HPDE6-E6E7 (cell line): ENCODE results near the gene SIDT1.

Experiments
- DNase-seq: peaks from one replicate; pipeline ENCODE4 v3.0.0; 2011; ENCODE audit warnings: missing footprints; ENCODE audit errors: extremely low spot score

SIDT1 gene

DNA sequence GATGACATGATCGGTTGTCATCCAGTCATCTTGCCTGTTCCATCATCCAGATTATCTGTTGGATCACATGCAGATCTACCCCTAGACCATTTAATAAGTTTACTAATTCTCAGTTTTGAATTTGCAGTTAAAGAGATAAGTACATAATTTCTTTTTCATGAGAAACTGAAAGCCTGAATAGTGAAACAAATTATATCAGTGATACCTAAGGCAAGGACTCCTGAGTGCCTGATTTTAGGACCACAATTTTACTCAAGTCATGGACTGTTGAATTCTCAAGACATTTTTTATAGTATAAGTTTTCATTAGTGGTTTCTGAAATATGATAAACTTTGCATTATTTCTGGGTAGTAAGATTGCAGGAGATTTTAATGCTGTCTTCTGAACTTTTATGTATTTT lies 13.2 kb downstream of the SIDT1 start:
- no peak for DNase-seq

DNA sequence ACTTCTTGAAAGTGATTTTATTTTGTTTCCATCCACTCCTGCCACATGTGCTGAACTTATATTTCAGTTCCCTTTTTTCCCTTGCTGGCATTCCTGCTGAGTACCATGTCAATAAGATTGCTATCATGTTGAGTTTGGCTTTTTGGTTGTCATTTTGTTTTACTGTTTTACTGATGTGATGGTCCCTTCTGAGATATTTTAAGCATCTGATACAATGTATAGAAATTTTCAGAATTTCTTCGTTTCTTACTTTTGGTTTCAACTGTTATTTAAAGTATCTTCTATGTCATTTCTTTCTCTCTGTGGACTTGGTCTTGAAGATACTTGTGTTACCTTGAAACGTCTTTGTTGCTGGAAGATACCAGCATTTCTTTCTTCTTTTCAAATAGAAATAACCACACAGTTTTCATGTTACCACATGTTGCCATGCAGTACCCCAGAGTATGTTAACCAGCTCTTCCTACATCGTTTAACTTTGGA lies 14.1 kb downstream of the SIDT1 start:
- no peak for DNase-seq

DNA sequence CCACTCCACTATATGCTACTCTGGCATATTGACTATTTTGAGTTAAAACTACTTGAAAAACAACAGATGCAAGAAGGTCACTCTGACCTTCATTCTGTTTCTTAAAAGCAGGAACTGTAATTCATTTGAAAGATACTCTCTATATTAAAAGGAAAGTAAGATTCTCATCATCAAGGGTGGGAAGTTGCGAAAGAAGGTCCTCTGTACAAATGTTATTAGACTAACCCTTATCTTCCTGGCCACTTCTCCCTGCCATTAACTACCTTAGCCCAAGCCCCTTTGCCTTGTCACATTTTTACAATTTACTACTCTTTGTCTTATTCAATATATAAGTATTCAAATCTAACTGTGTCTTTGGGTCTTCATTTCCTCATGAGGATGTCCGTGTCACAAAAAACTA lies 16.1 kb downstream of the SIDT1 start:
- DNase-seq: no peak

DNA sequence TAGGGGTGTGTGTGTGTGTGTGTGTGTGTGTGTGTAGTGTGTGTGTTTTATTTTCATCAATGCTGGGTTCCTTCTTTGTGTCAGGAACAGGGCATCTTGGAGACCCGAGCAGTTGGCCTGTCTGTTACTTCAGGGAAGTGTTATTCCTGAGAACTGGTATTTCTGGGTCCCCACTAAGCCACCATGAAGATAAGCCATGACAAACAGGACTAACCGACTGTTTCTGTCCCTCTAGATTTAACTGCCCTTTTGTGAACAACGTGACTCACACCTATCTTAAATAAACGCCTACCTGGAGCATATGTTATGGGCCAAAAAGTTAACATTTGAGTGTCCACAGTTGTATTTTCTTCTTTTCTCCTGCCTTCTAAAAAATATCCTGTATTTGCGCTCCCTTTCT lies 19.5 kb downstream of the SIDT1 start:
- DNase-seq: no peak

DNA sequence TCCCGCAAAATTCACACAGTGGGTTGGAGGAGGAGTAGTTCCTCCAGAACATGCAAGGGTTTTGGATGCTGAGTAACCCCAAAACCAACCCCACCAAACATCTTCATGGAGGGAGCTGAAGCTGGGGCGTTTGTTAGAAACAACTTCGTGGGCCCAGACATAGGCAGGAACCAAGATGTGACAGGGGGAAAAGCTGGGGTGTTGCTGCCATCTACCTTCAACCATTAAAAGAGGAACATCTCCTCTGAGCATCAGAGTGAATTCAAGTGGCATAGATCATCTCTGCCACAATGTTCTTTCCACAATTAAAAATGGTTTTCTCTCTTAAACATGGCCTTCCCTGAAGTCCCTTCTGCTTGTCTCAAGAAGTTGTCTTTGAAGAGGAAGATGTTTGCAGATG lies 20.5 kb downstream of the SIDT1 start:
- no peak for DNase-seq

DNA sequence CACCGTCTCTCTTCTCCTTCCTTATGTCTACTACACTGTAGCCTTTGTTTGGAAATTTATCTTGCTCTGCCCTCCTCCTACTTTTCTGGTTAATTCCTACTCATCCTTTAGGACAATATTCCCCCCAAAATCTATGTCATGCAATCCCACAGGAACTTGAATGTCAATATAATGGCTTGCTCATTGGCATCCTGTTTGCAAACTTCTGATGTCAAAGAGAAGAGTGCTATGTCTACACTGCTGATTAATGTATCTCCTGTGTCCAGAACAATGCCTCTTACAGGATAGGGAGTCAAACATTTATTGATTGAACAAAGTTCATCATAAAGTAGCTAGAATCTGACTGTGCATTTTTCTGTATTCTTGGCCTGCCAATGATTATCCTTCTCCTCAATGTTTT lies 22.8 kb downstream of the SIDT1 start:
- no peak for DNase-seq

DNA sequence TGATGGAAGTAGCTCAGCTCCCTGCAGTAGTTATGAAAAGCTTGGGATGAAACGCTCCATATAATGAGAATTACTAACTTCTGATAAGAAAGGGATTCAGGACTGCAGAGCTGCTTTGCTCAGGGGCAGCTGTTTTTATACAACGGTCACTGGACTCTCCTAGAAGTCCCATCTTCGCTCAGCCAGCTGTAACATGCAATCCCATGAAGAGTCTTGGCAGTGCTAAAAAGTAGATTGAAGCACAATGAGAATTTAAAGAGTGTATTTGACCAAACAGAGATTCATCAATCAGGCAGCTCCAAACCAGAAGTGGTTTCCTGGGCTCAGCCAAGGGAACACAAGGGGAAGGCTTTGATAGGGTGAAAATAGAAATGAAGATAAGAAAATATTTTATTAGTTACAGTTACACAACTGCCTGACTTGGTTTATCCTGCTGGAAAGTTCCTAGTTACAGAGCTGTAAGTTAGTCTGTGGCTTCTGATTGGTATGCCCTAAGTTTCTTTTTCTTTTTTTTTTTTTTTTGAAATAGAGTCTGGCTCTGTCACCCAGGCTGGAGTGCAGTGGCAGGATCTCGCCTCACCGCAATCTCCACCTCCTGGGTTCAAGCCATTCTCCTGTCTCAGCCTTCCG lies 24.1 kb downstream of the SIDT1 start:
- DNase-seq: no peak

DNA sequence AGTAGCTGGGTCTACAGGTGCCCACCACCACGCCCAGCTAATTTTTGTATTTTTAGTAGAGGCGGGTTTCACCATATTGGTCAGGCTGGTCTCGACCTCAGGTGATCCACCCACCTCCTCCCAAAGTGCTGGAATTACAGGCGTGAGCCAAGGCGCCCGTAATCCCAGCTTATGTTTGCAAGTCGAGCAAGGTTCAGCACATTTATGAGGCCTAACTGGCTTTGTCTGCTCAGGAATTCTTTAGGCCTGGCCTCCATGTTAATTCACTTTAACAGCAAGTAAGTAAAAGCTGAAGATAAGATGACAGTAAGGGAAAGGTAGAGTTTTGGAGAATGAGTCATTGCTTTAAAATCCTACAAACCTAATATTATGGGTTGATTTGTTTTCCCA lies 24.6 kb downstream of the SIDT1 start:
- DNase-seq: no peak

DNA sequence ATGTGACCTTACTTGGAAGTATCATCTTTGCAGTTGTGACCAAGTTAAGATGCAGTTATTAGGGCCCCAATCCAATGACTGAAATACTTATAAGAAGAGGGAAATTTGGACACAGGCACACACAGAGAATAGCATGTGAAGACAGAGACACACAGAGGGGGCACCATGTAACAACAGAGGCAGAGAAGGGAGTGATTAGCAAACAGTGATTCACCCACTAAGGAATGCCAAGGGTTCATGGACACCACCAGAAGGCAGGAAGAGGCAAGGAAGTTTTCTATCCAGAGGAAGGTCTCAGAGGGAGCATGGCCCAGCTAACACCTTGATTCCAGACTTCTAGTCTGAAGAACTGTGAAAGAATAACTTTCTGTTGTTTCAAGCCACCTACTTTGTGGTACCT lies 25.0 kb downstream of the SIDT1 start:
- DNase-seq: no peak

DNA sequence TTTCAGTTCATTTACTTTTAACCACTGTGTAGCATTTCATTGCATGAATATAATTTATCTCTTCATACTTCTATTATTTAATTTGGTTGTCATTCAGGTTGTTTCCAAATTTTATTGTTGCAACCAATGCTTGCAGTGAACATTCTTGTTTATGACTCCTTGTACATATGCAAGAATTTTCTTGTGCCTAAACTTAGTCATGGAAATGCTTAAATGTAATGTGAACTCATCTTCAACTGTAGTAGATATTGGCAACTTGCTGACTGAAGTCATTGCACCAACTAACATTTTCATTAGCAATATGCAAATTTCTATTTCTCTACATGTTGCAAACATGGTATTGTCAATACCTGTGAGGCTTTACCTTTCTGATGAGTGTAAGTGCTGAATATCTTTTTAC lies 26.7 kb downstream of the SIDT1 start:
- DNase-seq: no peak

DNA sequence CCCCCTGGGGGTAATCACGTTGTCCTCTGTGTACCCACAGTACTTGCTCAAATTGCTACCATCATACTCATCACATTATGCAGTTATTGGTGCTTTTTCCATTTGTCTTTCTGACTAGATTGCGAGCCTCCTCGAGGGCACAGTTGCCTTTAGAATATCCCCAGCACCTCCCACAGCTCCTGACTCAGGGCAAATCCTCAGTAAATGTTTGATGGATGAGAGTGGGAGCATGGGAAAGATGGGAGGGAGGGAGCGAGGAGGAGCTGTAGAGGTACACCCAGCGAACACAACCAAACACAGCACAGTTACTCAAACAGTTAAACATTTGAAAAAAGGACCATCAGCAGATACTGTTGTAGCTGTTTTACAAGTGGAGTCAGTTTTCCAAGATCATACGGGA lies 27.9 kb downstream of the SIDT1 start:
- DNase-seq: no peak

DNA sequence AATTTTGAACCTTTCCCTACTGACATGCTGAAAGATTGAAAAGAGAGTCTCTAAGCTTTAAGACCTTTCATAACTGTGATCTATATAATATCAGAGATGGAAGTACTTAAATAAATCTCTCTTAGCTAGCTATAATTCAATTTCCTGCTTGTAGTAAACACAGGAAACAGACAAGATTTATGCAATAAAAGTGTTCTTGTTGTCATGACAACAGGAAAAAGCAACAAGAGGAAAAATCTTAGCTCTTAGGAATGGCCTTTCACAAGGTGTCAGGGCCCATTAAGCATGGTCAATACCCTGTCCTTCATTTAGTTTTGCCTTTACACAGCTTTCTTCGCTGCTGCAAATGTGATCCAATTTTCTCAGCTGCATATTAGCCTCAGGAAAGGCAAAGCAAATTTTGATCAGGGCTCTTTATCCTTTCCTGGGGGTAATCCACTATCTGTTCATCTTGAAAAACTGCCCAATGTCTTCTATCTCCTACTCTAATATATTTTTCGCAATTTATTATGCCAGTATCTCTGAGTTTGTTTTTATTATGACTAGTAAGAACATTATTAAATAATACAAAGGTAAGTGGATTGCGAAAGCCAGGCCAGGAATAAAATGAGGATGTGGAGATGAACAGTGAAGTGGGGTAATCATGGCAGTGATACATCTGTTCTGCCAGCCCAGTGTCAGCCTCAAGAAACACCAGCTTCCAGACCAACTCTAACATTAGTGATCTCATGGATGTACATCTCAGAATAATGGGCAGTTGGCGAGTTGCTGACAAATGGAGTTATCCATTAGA lies 28.7 kb downstream of the SIDT1 start:
- no peak for DNase-seq

DNA sequence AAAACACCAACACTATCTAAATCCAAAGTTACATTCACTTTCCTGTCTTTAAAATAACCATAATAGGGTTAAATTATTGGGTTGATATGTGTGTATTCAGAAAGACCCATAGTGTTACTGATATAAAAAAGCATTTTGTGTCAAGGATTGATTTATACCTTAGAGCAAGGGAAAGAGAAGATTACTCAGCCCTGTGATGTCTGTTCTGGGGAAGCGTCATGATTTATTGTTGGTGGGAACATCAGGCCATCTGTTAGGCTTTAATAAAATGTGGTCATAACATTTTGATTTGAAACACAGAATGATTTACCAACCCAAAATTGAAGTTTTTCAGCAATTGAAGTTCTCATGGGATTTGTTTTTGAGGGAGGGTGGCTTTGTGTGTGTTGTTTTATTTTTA lies 33.2 kb downstream of the SIDT1 start:
- DNase-seq: no peak

DNA sequence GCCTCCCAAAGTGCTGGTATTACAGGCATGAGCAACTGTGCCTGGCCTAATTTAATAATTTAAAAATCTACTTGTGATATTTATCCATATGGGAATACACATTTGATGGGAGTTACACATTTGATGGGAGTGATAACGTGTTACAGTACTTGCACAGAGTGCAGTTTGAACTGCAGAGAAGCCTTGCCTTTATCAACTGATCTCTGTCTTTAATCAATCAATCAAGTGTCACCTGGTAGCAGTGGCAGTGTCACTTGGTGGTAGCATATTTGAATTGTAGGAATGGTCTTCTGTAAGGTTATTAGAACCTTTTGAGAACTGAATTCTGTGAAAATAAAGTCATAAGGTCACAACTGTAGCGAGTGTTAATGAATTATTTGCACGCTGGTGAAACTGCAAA lies 37.8 kb downstream of the SIDT1 start:
- DNase-seq: no peak

DNA sequence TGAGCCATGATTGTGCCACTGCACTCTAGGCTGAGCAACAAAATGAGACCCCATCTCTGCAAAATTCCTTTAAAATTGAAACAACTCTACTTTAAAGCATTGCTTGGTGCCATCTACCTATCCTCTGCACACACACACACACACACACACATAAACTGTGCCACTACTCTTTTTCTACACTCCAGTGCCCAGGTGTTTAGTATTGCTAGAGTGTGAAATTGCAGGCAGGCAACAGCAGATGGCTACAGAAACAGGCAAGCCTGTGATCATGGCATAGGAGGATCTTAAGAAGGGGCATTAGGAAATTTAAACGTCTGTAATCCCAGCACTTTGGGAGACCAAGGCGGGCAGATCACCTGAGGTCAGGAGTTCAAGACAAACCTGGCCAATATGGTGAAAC lies 39.0 kb downstream of the SIDT1 start:
- no peak for DNase-seq

DNA sequence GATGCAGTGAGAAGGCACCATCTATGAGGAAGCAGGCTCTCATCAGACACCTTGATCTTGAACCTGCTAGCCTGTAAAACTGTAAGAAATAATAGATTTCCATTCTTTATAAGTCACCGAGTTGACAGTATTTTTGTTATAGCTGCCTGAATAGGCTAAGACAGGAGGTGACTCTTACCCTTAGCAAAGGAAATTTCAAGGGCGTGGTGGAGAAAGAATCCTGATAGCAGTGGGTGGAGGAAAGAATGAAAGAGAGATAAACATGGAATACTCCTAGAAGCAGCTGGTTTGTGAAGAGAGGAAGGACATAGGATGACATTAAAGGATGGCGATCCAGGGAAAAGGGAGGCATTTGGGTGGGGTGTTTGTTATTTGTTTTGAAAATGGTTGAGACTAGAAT lies 41.4 kb downstream of the SIDT1 start:
- DNase-seq: no peak

DNA sequence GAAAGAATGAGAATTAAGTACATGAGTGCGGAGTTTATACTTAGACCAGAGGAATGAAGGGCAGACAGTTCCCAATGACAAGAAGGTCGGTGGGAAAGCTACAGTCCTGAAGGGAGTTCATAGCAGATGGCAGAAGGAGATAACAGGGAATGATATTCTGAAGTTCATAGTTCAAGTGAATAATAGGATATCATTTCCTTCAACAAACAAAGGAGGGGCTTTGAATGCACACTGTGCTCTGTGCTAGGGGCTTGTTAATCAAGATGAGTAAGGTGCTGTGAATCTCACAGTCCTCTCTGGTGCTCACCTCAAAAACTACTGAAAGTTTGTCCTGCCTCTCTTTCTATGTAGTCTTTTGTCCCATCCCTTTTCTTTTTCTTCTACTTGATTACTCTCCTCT lies 41.9 kb downstream of the SIDT1 start:
- DNase-seq: no peak

DNA sequence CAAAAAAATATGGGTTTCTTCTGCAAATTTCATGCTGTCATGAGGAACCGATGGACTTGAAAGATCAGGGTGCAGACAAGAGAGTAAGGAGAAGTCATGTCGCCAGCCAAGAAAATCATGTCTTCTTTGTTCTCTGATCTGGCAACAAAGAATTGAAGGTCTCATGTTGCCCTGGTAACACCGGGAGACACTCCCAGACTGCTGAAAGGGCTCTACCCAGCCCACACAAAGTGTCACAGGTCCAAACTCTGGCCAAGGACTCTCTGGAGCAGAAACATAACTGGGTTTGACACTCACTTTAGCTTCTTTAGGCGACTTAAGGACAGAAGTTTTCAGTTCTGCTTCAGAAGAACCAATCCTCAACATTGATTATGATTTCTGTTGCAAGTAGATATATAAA lies 42.9 kb downstream of the SIDT1 start:
- DNase-seq: no peak

DNA sequence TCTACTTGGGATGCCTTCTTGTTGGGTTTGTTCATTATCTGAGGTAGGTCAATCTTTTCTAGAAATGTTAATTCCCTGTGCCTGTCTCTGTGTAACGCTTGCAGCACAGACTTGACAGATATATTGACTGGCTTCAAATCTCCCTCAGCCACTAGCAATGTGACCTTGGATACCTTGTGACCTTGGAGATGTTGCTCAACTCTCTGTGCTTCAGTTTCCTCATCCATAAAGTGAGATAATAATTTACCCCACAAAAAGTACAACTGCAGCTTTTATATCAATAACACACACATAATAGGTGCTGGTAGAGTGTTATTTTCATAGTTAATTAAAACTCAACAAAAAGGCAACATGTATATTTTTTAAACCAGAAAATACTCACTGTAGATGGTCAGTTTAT lies 52.9 kb downstream of the SIDT1 start:
- no peak for DNase-seq

DNA sequence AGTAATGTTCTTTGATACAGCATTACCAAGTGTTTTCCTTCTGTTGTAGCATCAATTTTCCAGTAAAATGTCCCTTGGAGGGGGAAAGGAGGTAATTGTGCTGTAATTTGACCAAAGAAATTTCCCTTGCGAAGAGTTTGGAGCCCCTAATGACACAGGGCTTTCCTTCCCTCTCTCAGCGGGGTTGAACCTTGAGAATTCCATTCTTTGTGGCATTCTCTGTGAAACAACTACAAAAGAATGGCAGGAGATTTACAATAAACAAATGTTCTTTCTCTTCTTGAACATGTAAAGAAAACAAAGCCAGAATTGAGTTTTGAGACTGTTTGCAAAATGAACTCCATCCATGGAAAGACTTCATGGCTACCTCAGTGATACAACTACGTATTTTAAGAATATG lies 53.4 kb downstream of the SIDT1 start:
- no peak for DNase-seq

DNA sequence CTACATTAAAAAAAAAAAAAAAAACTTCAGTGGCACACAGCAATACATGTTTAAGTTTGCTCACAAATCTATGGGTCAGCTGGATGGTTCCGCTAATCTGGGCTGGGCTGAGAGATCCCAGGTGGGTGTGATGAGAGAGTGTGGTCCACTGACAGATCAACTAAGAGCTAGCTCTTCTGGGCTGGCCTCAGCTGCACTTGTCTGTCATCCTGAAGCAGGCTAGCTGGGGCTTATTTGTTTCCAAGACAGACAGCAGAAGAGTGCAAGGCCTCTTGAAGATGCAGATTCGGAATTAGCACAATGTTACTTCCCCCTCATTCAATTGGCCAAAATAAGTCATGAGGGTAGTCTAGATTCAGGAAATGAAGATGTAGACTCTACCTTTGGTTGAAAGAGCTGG lies 56.5 kb downstream of the SIDT1 start:
- no peak for DNase-seq

DNA sequence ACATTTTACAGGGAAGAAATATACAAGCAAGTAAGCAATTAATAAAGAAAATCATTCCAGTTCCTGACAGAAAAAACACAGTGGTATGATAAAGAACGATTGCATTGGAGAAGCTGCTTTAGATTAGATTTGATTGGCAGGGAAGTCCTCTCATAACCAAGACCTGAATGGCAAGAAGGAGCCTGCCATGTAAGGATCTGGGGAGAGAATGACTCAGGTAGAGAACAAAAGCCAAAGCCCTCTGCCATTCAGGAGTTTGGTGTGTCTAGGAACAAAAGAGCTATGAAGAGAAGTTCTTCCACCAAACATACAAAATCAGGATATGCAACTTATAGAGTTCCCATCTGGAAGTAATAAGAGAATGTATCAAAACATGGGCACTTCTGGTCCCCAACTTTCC lies 57.6 kb downstream of the SIDT1 start:
- peak; percentile 21 for DNase-seq

DNA sequence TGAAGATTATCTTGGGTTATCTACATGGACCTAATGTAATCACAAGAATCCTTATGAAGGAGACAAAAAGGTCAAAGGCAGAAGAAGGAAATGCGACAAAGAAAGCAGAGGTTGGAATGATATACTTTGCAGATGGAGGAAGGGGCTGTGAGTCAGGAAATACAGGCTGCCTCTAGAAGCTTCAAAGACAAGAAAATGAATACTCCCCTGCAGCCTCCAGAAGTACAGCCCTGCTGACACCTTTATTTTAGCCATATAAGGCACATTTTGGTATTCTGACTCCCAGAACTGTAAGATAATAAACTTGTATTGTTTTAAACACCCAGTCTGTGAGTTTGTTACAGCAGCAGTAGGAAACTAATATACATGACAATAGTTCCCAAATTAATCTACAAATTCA lies 58.6 kb downstream of the SIDT1 start:
- DNase-seq: no peak

DNA sequence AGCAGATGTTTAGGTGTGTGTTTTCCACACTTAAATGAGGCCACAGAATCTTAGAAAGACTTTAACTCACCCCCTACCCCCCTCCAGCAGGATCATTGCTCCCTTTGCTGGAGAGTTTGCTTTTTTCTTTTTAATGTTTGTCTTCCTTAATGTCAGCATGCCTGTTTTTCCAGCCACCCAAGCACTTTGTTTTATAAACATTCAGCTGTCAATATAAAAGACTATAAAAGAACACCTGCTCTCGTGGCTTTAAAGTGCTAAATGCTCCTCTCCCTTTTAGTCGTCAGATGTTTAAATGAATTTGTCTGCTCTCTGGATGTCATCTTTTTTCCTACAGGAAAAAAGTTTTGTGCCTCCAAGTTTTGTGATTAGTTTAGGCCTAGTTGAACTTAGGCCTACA lies 61.7 kb downstream of the SIDT1 start:
- no peak for DNase-seq
